Subcutaneous abdominal adipose tissue (tissue), 5 donors: ENCODE measurements around the gene NRP2.

Source experiments
- H3K27ac ChIP-seq: one replicate; pipeline ENCODE4 v1.7.0; 2013; ENCODE audit warnings: low read depth, mild to moderate bottlenecking, inconsistent platforms, low read length, moderate library complexity
- H3K27me3 ChIP-seq, 5 donors: one replicate each; pipeline ENCODE4 v1.7.0; 2013; ENCODE audit warnings: low read length in 5 of 5, inconsistent platforms in 1 of 5; ENCODE audit not compliant: control insufficient read depth in 5 of 5, insufficient read depth in 4 of 5
- H3K36me3 ChIP-seq, 5 donors: one replicate each; pipeline ENCODE4 v1.7.0; 2013; ENCODE audit warnings: low read length in 5 of 5; ENCODE audit not compliant: control insufficient read depth in 5 of 5, insufficient read depth in 5 of 5
- H3K4me1 ChIP-seq, 5 donors: one replicate each; pipeline ENCODE4 v1.7.0; 2013; ENCODE audit warnings: low read length in 5 of 5, mild to moderate bottlenecking in 3 of 5, moderate library complexity in 1 of 5; ENCODE audit not compliant: control insufficient read depth in 5 of 5, insufficient read depth in 5 of 5
- H3K4me3 ChIP-seq, 5 donors: one replicate each; pipeline ENCODE4 v1.7.0; 2013; ENCODE audit warnings: low read length in 5 of 5, low read depth in 1 of 5
- H3K9ac ChIP-seq, 5 donors: one replicate each; pipeline ENCODE4 v1.7.0; 2013; ENCODE audit warnings: low read length in 5 of 5, mild to moderate bottlenecking in 4 of 5, moderate library complexity in 3 of 5
- H3K9me3 ChIP-seq, 5 donors: one replicate each; pipeline ENCODE4 v1.7.0; 2013; ENCODE audit warnings: low read length in 5 of 5; ENCODE audit not compliant: control insufficient read depth in 5 of 5
- donor health status: healthy.
- donor health status: healthy.
- donor health status: healthy.
- donor health status: healthy.
- donor health status: healthy.

The NRP2 gene

DNA sequence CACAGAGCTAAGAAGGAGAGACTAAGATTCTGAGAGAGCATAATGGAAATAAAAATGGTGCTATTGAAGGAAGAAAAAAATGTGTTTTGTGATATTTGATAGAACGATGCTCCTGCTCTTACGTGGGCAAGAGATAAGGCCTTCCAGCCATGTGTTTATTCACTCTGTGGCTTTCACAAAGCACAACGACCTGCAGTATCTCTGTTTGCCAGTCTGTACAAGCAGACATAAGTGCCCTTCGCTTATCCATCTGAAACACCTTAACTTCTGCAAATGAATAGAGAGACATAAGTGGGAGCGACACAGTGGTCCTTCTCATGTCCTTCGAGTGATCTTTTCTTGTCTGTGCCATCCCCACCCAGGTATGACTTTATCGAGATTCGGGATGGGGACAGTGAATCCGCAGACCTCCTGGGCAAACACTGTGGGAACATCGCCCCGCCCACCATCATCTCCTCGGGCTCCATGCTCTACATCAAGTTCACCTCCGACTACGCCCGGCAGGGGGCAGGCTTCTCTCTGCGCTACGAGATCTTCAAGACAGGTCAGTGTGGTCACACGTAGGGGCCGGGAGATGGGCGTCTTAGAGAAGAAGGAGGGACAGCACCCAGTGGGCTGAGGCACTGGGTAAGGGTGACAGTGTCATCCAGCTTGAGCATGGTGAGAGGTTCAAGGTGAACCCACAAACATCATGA is 33.7 kb downstream of the NRP2 start:
- Histone ChIP-seq H3K4me1 (peaks cover 7 to 57% (median 42%) of the 10 kb centered on the region in 5 donors), H3K9me3 (no peaks in the 10 kb centered on the region), H3K36me3 (peaks cover under 1 to 37% (median 7%) of the 10 kb centered on the region in 5 donors), H3K27me3 (no peaks in the 10 kb centered on the region), H3K9ac (no peak overlapping the region), H3K4me3 (no peak overlapping the region), H3K27ac (no peak overlapping the region)

DNA sequence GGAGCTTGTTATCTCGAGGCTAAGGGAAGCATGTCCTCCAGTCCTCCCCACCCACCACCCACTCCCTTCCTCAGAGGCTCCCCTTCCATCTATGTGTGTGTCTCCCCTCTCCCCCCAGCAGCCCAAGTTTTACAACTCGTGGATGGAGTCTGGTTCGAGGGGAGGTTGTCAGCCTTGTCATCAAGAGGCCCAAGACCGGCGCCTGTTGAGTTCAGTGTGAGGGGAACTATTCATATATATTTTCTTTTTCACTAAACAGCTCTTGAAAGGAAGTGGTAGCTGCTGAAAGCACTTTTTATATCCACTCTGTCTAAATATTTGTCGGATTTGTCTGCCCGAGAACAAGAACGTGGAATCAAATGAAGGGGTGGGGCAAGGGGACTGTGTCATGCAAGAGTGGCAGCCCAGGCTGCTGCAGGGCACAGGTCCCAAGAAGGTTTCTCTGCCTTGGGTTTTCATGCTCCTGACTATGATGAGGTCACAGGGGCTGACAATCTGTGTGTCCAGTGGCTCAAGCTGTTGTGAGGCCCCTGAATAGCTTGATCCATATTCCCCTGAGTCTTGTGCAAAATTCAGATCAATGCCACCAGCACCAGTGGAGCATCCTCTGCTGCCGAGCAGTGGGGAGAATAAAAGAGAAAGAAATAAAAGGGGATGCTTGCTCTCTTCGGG is 35.0 kb downstream of the NRP2 start:
- H3K4me3 ChIP-seq, result no peak overlapping the region
- no peaks in the 10 kb centered on the region for H3K27me3 ChIP-seq
- H3K9me3 ChIP-seq, result no peaks in the 10 kb centered on the region
- H3K27ac ChIP-seq, result peak overlapping the region; percentile 25
- peaks cover 7 to 68% (median 46%) of the 10 kb centered on the region in 5 donors for H3K4me1 ChIP-seq
- H3K36me3 ChIP-seq, result peaks cover 0 to 45% (median 7%) of the 10 kb centered on the region in 5 donors
- peak overlapping the region in 1 of 5 donors; percentile 44 for H3K9ac ChIP-seq

DNA sequence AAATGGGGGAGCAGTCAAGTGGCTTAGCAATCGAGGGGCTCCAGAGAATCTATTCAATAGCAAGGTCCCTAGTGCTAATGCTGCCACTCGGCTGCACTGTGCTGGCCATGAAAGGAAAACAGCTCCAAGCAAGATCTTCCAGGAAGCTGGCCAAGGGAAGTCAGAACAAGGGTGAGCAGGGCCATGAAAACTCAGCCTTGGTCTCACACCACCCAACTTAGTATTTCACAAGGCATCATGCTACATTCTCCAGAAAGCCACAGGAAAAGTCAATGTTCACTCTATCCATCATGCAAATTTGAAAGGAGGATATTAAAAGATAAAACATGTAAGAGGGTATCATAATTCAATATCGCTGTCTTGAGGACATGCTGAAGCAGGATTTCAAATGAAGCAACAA is 35.7 kb downstream of the NRP2 start:
- Histone ChIP-seq H3K36me3 (peaks cover 0 to 52% (median 12%) of the 10 kb centered on the region in 5 donors), H3K27ac (peak overlapping the region; percentile 55), H3K9me3 (no peaks in the 10 kb centered on the region), H3K27me3 (no peaks in the 10 kb centered on the region), H3K9ac (no peak overlapping the region), H3K4me3 (no peak overlapping the region), H3K4me1 (peaks cover 7 to 68% (median 46%) of the 10 kb centered on the region in 5 donors)

DNA sequence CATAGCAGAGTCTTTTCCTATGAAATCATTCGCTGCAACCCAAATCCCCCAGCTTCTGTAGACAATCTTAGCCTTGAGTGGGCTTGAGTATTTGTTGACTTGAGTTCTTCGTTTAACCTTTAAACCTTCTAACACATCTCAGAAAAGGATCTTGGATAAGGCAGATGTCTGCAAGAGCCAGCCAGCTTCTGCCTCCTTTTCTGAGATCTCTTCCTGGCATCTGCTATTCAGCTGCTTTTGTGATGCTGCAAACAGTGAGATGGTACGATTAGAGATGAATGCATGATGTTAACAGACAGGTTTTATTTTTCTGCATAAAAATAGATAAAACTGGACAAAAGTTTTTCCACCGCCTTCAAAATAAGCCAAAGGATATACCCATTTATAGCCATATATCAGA is 37.5 kb downstream of the NRP2 start:
- no peaks in the 10 kb centered on the region for H3K27me3 ChIP-seq
- H3K27ac ChIP-seq, result no peak overlapping the region
- H3K4me3 ChIP-seq, result no peak overlapping the region
- no peak overlapping the region for H3K9ac ChIP-seq
- peaks cover 4 to 54% (median 35%) of the 10 kb centered on the region in 5 donors for H3K4me1 ChIP-seq
- peaks cover 3 to 61% (median 26%) of the 10 kb centered on the region in 5 donors for H3K36me3 ChIP-seq
- H3K9me3 ChIP-seq, result no peaks in the 10 kb centered on the region

DNA sequence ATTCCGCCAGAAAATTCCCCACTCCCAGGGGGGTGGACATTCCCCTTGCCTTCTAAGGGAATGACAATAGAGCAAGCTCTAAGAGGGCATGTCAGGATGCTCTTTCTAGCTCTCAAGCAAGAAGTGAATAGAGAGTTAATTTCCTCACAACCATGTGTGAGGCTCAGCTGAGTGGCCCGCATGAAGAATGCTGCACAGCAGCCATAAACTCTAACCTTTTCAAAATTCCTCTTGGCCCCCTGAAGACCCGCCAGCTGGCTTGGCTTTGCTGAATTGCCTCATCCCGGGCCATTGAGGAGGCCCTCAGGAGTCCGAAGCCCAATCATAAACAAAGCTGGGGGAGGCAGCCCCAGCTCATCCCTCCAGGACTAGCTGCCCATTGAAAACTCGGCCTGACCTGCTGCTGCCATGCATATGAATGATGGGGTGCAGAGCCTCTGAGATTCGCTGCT is 38.2 kb downstream of the NRP2 start:
- H3K4me1 ChIP-seq, result peaks cover 4 to 47% (median 33%) of the 10 kb centered on the region in 5 donors
- H3K4me3 ChIP-seq, result no peak overlapping the region
- peaks cover 3 to 67% (median 32%) of the 10 kb centered on the region in 5 donors for H3K36me3 ChIP-seq
- H3K9ac ChIP-seq, result no peak overlapping the region
- peak overlapping the region; percentile 24 for H3K27ac ChIP-seq
- no peaks in the 10 kb centered on the region for H3K9me3 ChIP-seq
- no peaks in the 10 kb centered on the region for H3K27me3 ChIP-seq

DNA sequence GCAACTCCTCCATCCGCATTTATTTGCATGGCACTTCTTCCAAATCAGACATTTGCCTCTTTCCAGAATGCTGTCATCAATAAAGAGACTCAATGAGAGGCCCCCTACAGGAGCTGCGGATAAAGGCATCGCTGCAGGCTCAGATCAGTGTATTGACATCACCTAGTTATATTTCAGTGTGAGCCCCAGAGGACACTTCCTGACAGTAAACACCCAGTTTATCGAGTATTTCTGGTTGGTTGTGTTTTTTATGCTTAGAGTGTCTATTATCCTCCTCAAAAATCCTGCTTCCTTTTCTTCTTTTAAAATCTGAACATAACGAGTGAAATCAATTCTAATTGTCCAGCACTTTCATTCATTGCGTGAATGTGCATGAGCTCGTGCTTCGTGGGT is 38.8 kb downstream of the NRP2 start:
- H3K4me3 ChIP-seq, result no peak overlapping the region
- H3K9ac ChIP-seq, result no peak overlapping the region
- H3K9me3 ChIP-seq, result no peaks in the 10 kb centered on the region
- H3K4me1 ChIP-seq, result peaks cover 4 to 51% (median 33%) of the 10 kb centered on the region in 5 donors
- no peaks in the 10 kb centered on the region for H3K27me3 ChIP-seq
- peaks cover 3 to 71% (median 38%) of the 10 kb centered on the region in 5 donors for H3K36me3 ChIP-seq
- no peak overlapping the region for H3K27ac ChIP-seq

DNA sequence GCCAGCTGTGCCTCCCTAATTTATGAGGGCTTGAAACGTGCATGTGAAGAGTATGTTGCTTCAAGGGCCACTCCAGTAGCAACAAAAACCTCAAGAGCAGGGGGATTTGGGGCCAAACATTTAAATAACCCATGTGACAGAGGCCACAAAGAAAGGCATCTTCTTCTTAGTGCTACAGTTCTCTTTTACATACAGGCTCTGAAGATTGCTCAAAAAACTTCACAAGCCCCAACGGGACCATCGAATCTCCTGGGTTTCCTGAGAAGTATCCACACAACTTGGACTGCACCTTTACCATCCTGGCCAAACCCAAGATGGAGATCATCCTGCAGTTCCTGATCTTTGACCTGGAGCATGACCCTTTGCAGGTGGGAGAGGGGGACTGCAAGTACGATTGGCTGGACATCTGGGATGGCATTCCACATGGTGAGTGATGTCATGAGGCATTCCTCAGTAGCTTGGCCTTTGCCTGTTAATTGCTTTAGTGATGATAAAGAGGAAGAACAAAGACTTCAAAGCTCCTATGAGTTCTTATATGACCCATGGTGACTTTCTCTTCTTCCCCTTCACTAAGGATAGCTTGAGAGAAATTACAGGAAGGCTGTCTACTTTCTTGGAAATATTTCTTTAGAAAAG is 40.1 kb downstream of the NRP2 start:
- Histone ChIP-seq H3K9ac (no peak overlapping the region), H3K27me3 (no peaks in the 10 kb centered on the region), H3K36me3 (peaks cover 11 to 76% (median 51%) of the 10 kb centered on the region in 5 donors), H3K9me3 (no peaks in the 10 kb centered on the region), H3K4me3 (no peak overlapping the region), H3K27ac (no peak overlapping the region), H3K4me1 (peaks cover 4 to 54% (median 41%) of the 10 kb centered on the region in 5 donors)

DNA sequence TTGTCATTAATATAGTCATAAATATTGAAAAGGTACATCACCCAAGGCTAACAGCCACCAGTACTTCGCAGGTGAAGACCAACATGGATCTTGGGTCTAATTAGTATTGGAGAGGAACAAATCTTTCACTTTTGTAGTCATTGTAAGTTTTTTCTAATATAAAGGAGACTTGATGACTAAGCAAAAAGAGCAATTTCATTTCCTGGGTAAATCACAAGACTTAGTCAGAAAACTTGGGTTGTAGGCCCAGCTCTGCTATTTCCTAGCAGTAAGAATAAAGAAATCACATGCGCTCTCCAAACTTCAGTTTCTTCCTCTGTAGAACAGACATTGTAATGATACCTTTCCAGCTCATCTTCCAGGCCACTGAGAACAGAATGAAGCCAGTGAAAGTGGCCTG is 40.9 kb downstream of the NRP2 start:
- no peaks in the 10 kb centered on the region for H3K9me3 ChIP-seq
- H3K36me3 ChIP-seq, result peaks cover 11 to 76% (median 55%) of the 10 kb centered on the region in 5 donors
- no peaks in the 10 kb centered on the region for H3K27me3 ChIP-seq
- no peak overlapping the region for H3K4me3 ChIP-seq
- H3K27ac ChIP-seq, result no peak overlapping the region
- no peak overlapping the region for H3K9ac ChIP-seq
- peaks cover 2 to 46% (median 33%) of the 10 kb centered on the region in 5 donors for H3K4me1 ChIP-seq

DNA sequence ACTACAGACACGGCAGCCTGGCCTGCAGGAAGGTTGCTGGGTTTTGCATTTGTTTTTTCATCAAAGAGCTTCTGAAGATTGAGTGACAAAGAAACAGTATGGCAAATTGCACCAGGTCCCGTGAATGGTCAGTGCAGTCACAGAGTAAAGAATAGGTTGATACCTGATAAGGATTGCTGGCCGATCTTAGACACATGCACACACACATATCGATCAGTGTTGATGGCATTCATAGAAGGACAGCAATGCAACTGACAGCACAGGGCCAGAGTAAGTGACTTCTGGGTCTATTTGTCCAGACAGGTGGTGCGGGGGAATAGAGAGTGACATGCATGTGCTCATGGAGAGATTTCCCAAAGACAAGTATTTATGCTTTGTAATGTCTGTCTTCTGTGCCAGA is 42.8 kb downstream of the NRP2 start:
- H3K4me1 ChIP-seq, result peaks cover 0 to 44% (median 35%) of the 10 kb centered on the region in 5 donors
- H3K9me3 ChIP-seq, result no peaks in the 10 kb centered on the region
- no peak overlapping the region for H3K27ac ChIP-seq
- no peaks in the 10 kb centered on the region for H3K27me3 ChIP-seq
- no peak overlapping the region for H3K4me3 ChIP-seq
- peaks cover 11 to 82% (median 63%) of the 10 kb centered on the region in 5 donors for H3K36me3 ChIP-seq
- H3K9ac ChIP-seq, result no peak overlapping the region

DNA sequence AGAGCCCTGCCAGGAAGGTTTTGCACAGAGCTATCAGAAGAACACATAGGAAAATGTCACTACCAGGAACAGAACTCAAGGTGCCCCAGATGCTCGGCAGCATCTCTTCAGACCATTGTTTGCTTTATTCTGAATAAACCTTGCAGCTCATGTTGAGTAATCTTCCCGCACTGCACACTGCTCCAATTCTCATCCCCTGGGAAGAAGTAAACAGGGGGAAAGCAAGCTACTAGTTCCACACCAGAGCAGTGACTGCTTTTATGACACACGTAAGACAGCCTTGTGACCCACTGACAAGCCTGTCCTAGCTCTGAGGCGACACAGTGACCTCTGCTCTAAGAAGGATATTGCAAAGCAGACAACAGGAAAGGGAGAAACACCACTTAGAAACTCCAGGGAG is 44.2 kb downstream of the NRP2 start:
- peaks cover 0 to 45% (median 35%) of the 10 kb centered on the region in 5 donors for H3K4me1 ChIP-seq
- peak overlapping the region in 1 of 5 donors; percentile 20 for H3K9ac ChIP-seq
- peaks cover 11 to 80% (median 71%) of the 10 kb centered on the region in 5 donors for H3K36me3 ChIP-seq

More for the DNA sequence above, 44.2 kb downstream of the NRP2 start:
- Histone ChIP-seq H3K27ac (no peak overlapping the region), H3K9me3 (no peaks in the 10 kb centered on the region), H3K4me3 (no peak overlapping the region), H3K27me3 (no peaks in the 10 kb centered on the region)
